ENCODE data around the gene DLGAP1. TPM values are rescaled to one million over a fixed set of nuclear protein-coding genes. Genes with fewer than 3 reads are reported as not detected.

Gene DLGAP1
- total RNA-seq, 1 donor from 2014 or later: 13.6 TPM

DNA sequence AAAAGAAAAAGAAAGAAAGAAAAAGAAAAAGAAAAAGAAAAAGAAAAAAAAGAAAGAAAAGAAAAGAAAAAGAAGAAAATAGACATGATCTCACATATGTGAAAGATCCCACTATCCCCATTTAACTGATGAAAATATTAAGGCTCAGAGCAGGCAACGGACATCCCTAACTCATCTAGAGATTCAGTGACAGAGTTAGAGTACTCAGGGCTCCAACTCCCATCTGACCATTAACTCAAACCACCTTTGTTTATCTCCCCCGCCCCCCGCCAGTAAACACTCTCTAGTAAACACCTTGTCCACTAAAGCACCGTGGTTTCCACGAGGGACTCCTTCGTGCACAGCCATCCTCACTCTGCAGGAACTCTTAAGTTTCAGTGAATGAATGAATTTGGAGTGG, 862.2 kb downstream of the DLGAP1 start:
- peaks cover 16% of the 10 kb centered on the region for H3K4me1 Mint-ChIP-seq (ENCODE audit: low read depth, unreplicated experiment)
- DNase-seq: no peak
- peak overlapping the region; percentile 92 for H3K27ac Mint-ChIP-seq (ENCODE audit: unreplicated experiment)
- H3K4me3 Mint-ChIP-seq (ENCODE audit: unreplicated experiment): peak overlapping the region; percentile 32
- TF ChIP-seq, protein P1, sequence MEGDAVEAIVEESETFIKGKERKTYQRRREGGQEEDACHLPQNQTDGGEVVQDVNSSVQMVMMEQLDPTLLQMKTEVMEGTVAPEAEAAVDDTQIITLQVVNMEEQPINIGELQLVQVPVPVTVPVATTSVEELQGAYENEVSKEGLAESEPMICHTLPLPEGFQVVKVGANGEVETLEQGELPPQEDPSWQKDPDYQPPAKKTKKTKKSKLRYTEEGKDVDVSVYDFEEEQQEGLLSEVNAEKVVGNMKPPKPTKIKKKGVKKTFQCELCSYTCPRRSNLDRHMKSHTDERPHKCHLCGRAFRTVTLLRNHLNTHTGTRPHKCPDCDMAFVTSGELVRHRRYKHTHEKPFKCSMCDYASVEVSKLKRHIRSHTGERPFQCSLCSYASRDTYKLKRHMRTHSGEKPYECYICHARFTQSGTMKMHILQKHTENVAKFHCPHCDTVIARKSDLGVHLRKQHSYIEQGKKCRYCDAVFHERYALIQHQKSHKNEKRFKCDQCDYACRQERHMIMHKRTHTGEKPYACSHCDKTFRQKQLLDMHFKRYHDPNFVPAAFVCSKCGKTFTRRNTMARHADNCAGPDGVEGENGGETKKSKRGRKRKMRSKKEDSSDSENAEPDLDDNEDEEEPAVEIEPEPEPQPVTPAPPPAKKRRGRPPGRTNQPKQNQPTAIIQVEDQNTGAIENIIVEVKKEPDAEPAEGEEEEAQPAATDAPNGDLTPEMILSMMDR (IDR thresholded peaks at IDR 0.05; ENCODE audit: partially characterized antibody, unreplicated experiment): no peak
- H3K9me3 Mint-ChIP-seq (ENCODE audit: unreplicated experiment): peaks cover 8% of the 10 kb centered on the region
- H3K27me3 Mint-ChIP-seq (ENCODE audit: unreplicated experiment): peaks cover 7% of the 10 kb centered on the region
- H3K36me3 Mint-ChIP-seq (ENCODE audit: unreplicated experiment): no peaks in the 10 kb centered on the region

GRCh38 chr18:3590096-3590630, 864.9 kb downstream of the DLGAP1 start:
- no peak for DNase-seq
- peaks cover 9% of the 10 kb centered on the region for H3K9me3 Mint-ChIP-seq (ENCODE audit: unreplicated experiment)
- TF ChIP-seq, protein P1 (IDR thresholded peaks at IDR 0.05; ENCODE audit: partially characterized antibody, unreplicated experiment): no peak
- H3K27ac Mint-ChIP-seq (ENCODE audit: unreplicated experiment): no peak overlapping the region
- H3K27me3 Mint-ChIP-seq (ENCODE audit: unreplicated experiment): peaks cover 4% of the 10 kb centered on the region
- H3K36me3 Mint-ChIP-seq (ENCODE audit: unreplicated experiment): no peaks in the 10 kb centered on the region
- no peak overlapping the region for H3K4me3 Mint-ChIP-seq (ENCODE audit: unreplicated experiment)
- peaks cover 13% of the 10 kb centered on the region for H3K4me1 Mint-ChIP-seq (ENCODE audit: low read depth, unreplicated experiment)

DNA sequence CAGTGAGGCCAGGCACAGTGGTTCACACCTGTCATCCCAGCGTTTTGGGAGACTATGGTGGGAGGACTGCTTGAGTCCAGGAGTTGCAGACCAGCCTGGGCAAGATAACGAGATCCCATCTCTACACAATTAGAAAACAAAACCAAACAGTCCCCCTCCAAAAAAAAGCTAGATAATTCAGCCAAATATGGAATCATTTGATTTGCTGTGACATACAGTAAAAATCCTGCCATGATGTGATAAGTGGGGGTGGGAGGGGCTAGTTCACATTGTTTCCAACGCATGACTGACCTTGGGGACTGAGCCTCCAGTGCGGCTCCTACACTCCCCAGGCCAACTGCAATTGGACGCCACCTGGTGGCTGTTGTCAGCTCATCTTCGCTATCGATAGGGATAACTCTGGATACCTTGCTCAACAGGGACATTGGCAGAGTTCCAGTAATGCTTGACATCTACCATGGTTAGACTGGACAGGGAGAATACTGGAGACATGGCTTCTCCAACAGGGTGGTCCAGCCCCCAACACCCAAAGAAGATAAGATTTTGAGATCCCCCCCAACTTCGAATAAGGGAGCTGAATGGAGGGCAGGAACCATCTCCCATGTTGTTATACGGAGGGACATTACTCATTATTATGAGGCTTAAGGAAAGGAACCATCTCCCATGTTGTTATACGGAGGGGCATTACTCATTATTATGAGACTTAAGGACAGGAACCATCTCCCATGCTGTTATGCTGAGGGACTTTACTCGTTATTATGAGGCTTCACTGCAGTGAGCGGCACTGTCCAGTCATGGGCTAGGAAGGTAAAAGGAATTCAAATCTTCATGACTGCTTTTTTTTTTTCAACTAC, 869.2 kb downstream of the DLGAP1 start:
- peaks cover 3% of the 10 kb centered on the region for H3K9me3 Mint-ChIP-seq (ENCODE audit: unreplicated experiment)
- H3K4me1 Mint-ChIP-seq (ENCODE audit: low read depth, unreplicated experiment): no peaks in the 10 kb centered on the region
- peak; percentile 88 for DNase-seq
- no peaks in the 10 kb centered on the region for H3K27me3 Mint-ChIP-seq (ENCODE audit: unreplicated experiment)
- no peaks in the 10 kb centered on the region for H3K36me3 Mint-ChIP-seq (ENCODE audit: unreplicated experiment)
- H3K4me3 Mint-ChIP-seq (ENCODE audit: unreplicated experiment): no peak overlapping the region
- no peak overlapping the region for H3K27ac Mint-ChIP-seq (ENCODE audit: unreplicated experiment)
- TF ChIP-seq, protein P1 (IDR thresholded peaks at IDR 0.05; ENCODE audit: partially characterized antibody, unreplicated experiment): peak; percentile 78

DNA sequence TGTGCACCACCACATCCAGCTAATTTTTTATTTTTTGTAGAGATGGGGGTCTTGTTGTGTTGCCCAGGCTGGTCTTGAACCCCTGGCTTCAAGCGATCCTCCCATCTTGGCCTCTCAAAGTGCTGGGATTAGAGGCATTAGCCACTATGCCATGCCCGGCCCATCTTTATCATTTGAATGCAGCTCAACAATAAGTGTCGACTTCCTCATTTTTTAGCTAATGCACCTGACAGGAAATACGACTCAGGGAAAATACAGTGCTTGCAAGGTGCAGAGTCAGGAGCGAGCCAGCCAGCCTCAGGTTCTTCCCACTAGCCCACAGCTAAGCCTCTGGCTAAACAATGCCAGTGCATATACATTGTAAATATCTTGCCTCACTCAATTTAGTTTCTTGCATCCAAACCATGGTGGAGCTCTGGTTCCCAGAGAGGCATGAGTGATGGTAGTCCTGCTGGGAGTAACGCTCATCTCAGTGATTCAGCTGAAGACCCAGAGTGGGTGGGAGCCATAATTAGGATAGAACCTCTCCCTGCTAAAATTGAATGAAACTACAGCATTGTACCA, 870.1 kb downstream of the DLGAP1 start:
- no peaks in the 10 kb centered on the region for H3K36me3 Mint-ChIP-seq (ENCODE audit: unreplicated experiment)
- H3K27me3 Mint-ChIP-seq (ENCODE audit: unreplicated experiment): no peaks in the 10 kb centered on the region
- no peak for DNase-seq
- peaks cover 3% of the 10 kb centered on the region for H3K9me3 Mint-ChIP-seq (ENCODE audit: unreplicated experiment)
- H3K4me1 Mint-ChIP-seq (ENCODE audit: low read depth, unreplicated experiment): no peaks in the 10 kb centered on the region
- TF ChIP-seq, protein P1 (IDR thresholded peaks at IDR 0.05; ENCODE audit: partially characterized antibody, unreplicated experiment): no peak
- no peak overlapping the region for H3K27ac Mint-ChIP-seq (ENCODE audit: unreplicated experiment)
- H3K4me3 Mint-ChIP-seq (ENCODE audit: unreplicated experiment): no peak overlapping the region
